CD4-positive, alpha-beta memory T cell (primary cell): ENCODE measurements around the gene GIPC2. TPM values are rescaled to one million over a fixed set of nuclear protein-coding genes. Genes with fewer than 3 reads are reported as not detected.

Experiments
- CTCF ChIA-PET: fragments of 350-600 bp; sonication (Branson Sonifier 250); formaldehyde crosslinking; loops from one replicate; lab custom pipeline; 2021; ENCODE audit warnings: inconsistent platforms; ENCODE audit not compliant: partially characterized antibody; lab: Charles Lee
- POLR2A ChIA-PET: fragments of 350-600 bp; sonication (Branson Sonifier 250); formaldehyde crosslinking; loops from one replicate; lab custom pipeline; 2021; ENCODE audit not compliant: partially characterized antibody; lab: Charles Lee
- DNase-seq, 5 donors: peaks; one replicate each; pipeline versions ENCODE4 v3.0.0 to v3.0.0-alpha.2; 2020 to 2022; ENCODE audit warnings: mixed read lengths in 1 of 5
- H3K27ac ChIP-seq: one replicate; pipeline ENCODE4 v1.7.0; 2013; ENCODE audit warnings: low read depth, low read length
- H3K27me3 ChIP-seq: 2 replicates; pipeline ENCODE4 v1.7.0; 2013; ENCODE audit warnings: mild to moderate bottlenecking, low read length, moderate library complexity; ENCODE audit not compliant: insufficient read depth
- H3K36me3 ChIP-seq: 2 replicates; pipeline ENCODE4 v1.7.0; 2013; ENCODE audit warnings: mild to moderate bottlenecking, low read length, moderate library complexity; ENCODE audit not compliant: insufficient read depth
- H3K4me1 ChIP-seq: 2 replicates; pipeline ENCODE4 v1.7.0; 2013; ENCODE audit warnings: mild to moderate bottlenecking, low read length, moderate library complexity; ENCODE audit not compliant: insufficient read depth
- H3K4me3 ChIP-seq, 2 donors: one replicate each; pipeline ENCODE4 v1.7.0; 2013; ENCODE audit warnings: low read length in 2 of 2, mild to moderate bottlenecking in 1 of 2
- H3K9me3 ChIP-seq, 2 donors: one replicate each; pipeline ENCODE4 v1.7.0; 2013; ENCODE audit warnings: low read length in 2 of 2, control low read depth in 1 of 2; ENCODE audit not compliant: control insufficient read depth in 1 of 2
- H3K27ac Mint-ChIP-seq, 7 donors: one replicate each; pipeline ENCODE4 v1.8.0; 2020 to 2021; ENCODE audit warnings: mixed read lengths in 7 of 7, mild to moderate bottlenecking in 6 of 7, inconsistent platforms in 3 of 7, moderate library complexity in 3 of 7
- H3K27me3 Mint-ChIP-seq, 2 donors: one replicate each; pipeline ENCODE4 v1.8.0; 2020 to 2021; ENCODE audit warnings: mixed read lengths in 2 of 2
- H3K36me3 Mint-ChIP-seq, 2 donors: one replicate each; pipeline ENCODE4 v1.8.0; 2020 to 2021; ENCODE audit warnings: mixed read lengths in 2 of 2, inconsistent platforms in 1 of 2, mild to moderate bottlenecking in 1 of 2
- H3K4me1 Mint-ChIP-seq, 4 donors: one replicate each; pipeline ENCODE4 v1.8.0; 2020 to 2021; ENCODE audit warnings: mixed read lengths in 4 of 4, mild to moderate bottlenecking in 1 of 4
- H3K4me3 Mint-ChIP-seq, 8 donors: one replicate each; pipeline ENCODE4 v1.8.0; 2020 to 2021; ENCODE audit warnings: mixed read lengths in 8 of 8, mild to moderate bottlenecking in 7 of 8, moderate library complexity in 6 of 8, inconsistent platforms in 3 of 8
- H3K9me3 Mint-ChIP-seq, 8 donors: one replicate each; pipeline ENCODE4 v1.8.0; 2020 to 2021; ENCODE audit warnings: mixed read lengths in 8 of 8, mild to moderate bottlenecking in 5 of 8, inconsistent platforms in 3 of 8, moderate library complexity in 1 of 8
- intact Hi-C: fragments of 100-400 bp; cut with micrococcal nuclease; formaldehyde crosslinking; loops from one replicate; pipeline ENCODE4 v1.15.1; 2023
- polyA plus RNA-seq, 2 donors: library from polyadenylated mRNA; unstranded; fragments of 300-500 nt; fragmentation: Illumina TruSeq; gene quantifications; one replicate each; pipeline ENCODE4 v1.2.3, GENCODE V29; 2021
- total RNA-seq, 2 experiments: library from RNA; stranded (reverse); gene quantifications; one replicate each; pipeline ENCODE4 v1.2.3, GENCODE V29; 2021

Gene GIPC2
- total and polyA plus RNA-seq, 4 experiments from 2014 or later, result 0.13 to 0.52 (median 0.30) TPM

DNA sequence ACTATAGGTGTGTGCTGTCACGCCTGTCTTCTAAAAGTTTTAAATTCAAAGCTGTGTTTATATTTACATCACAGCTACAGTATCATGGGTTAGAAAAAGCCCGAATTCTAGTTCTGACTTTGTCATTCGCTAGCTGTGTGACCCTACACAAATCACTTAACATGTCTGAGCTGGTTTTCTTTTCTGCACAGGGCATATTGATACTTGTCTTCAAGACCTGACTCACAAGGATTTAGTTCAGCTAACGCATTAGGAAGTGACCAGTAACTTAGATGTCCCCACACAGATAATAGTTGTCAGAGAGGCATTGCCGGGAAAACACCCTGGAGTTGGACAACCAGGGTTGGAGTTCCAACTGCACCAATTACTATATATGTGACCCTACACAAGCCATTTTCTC, 25.9 kb downstream of the GIPC2 start:
- no peak for DNase-seq
- no peaks in the 10 kb centered on the region for H3K4me1 Mint-ChIP-seq
- ChIA-PET POLR2A (no interaction called here), CTCF (no interaction called here)
- H3K27ac ChIP-seq, result no peak overlapping the region
- H3K36me3 Mint-ChIP-seq, result no peaks in the 10 kb centered on the region
- no peaks in the 10 kb centered on the region for H3K4me1 ChIP-seq
- peaks cover 5 to 13% of the 10 kb centered on the region in 2 donors for H3K27me3 Mint-ChIP-seq
- H3K4me3 Mint-ChIP-seq, result no peak overlapping the region
- no peaks in the 10 kb centered on the region for H3K9me3 Mint-ChIP-seq
- no peaks in the 10 kb centered on the region for H3K9me3 ChIP-seq
- intact Hi-C loops, result no loop called here
- H3K4me3 ChIP-seq, result no peak overlapping the region
- H3K36me3 ChIP-seq, result no peaks in the 10 kb centered on the region
- H3K27ac Mint-ChIP-seq, result peak overlapping the region in 1 of 7 donors; percentile 16
- no peaks in the 10 kb centered on the region for H3K27me3 ChIP-seq

DNA sequence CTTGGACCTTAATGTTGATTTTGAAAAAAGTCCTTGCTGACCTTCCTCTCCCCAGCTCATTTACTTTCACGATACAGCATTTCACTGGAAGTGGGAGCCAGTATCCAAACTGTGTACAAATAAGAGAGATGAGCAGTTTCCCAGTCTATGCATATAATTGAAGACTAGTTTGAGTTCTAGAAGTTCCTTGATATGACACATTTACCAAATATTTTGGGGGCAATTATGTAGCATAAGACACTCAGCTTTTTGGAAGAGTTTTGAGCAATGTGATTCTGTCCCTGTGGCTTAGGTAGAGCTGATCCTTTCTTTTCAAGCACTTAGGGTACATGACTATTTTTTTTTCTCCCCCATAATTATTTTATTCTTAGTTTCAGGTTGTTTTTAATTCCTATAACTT, 26.4 kb downstream of the GIPC2 start:
- Histone ChIP-seq H3K36me3 (no peaks in the 10 kb centered on the region), H3K4me3 (no peak overlapping the region), H3K27me3 (no peaks in the 10 kb centered on the region), H3K9me3 (no peaks in the 10 kb centered on the region), H3K4me1 (no peaks in the 10 kb centered on the region), H3K27ac (no peak overlapping the region)
- no peak overlapping the region for H3K4me3 Mint-ChIP-seq
- DNase-seq, result no peak
- no peaks in the 10 kb centered on the region for H3K9me3 Mint-ChIP-seq
- H3K27ac Mint-ChIP-seq, result no peak overlapping the region
- CTCF ChIA-PET, result no interaction called here
- H3K4me1 Mint-ChIP-seq, result no peaks in the 10 kb centered on the region
- POLR2A ChIA-PET, result no interaction called here
- intact Hi-C loops, result no loop called here
- H3K36me3 Mint-ChIP-seq, result no peaks in the 10 kb centered on the region
- peaks cover 5 to 12% of the 10 kb centered on the region in 2 donors for H3K27me3 Mint-ChIP-seq

DNA sequence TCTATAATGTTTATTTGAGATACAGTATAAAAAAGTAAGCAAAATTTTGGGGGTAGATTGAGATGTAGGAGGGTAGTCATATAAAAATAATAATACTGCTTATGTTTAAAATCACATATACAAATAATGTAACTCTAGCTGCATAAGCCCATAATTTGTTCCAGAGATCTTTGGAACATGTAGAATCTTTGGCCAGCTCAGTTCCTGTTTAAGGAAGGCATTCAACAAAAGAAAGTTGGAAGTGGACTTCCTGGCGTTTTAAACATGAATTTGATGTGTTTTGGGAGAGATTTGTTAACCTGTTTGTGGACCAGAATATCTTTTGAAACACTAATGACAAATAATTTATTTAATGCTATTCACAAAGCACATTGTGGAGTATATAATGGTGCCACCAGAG, 27.7 kb downstream of the GIPC2 start:
- Mint-ChIP-seq H3K4me1 (no peaks in the 10 kb centered on the region), H3K4me3 (no peak overlapping the region), H3K36me3 (no peaks in the 10 kb centered on the region), H3K9me3 (no peaks in the 10 kb centered on the region), H3K27ac (no peak overlapping the region), H3K27me3 (peaks cover 3 to 9% of the 10 kb centered on the region in 2 donors)
- H3K27ac ChIP-seq, result no peak overlapping the region
- no peak for DNase-seq
- H3K27me3 ChIP-seq, result no peaks in the 10 kb centered on the region
- ChIA-PET POLR2A (no interaction called here), CTCF (no interaction called here)
- H3K4me1 ChIP-seq, result no peaks in the 10 kb centered on the region
- intact Hi-C loops, result no loop called here
- H3K9me3 ChIP-seq, result no peaks in the 10 kb centered on the region
- no peak overlapping the region for H3K4me3 ChIP-seq
- H3K36me3 ChIP-seq, result no peaks in the 10 kb centered on the region

DNA sequence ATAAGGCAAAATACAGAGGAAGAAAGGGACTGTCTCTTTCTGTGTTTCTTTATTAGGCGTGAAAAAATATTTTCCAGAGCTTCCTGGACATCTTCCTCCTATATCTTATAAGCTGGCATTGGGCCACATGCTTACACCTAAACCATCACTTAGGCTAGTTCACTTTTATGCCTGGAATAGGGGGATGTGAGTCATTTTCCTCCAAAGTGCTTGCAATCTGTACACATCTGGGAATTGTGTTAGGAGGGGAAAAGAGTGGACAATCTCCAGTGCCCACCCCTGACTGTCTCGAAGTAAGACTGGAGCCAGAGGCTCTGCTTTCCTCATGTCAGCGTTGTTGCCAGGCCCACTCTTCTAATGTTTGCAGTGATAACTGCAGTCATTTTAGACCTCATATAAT, 29.9 kb downstream of the GIPC2 start:
- H3K4me3 Mint-ChIP-seq, result no peak overlapping the region
- H3K9me3 Mint-ChIP-seq, result no peaks in the 10 kb centered on the region
- H3K9me3 ChIP-seq, result no peaks in the 10 kb centered on the region
- no peak overlapping the region for H3K27ac Mint-ChIP-seq
- no peak for DNase-seq
- POLR2A ChIA-PET, result no interaction called here
- H3K4me1 Mint-ChIP-seq, result peaks cover 7 to 16% (median 10%) of the 10 kb centered on the region in 4 donors
- intact Hi-C loops, result no loop called here
- no peaks in the 10 kb centered on the region for H3K36me3 ChIP-seq
- no peaks in the 10 kb centered on the region for H3K36me3 Mint-ChIP-seq
- H3K4me3 ChIP-seq, result no peak overlapping the region
- CTCF ChIA-PET, result no interaction called here
- H3K27me3 ChIP-seq, result no peaks in the 10 kb centered on the region
- peaks cover 7% of the 10 kb centered on the region for H3K4me1 ChIP-seq
- peaks cover 3 to 5% of the 10 kb centered on the region in 2 donors for H3K27me3 Mint-ChIP-seq
- no peak overlapping the region for H3K27ac ChIP-seq

DNA sequence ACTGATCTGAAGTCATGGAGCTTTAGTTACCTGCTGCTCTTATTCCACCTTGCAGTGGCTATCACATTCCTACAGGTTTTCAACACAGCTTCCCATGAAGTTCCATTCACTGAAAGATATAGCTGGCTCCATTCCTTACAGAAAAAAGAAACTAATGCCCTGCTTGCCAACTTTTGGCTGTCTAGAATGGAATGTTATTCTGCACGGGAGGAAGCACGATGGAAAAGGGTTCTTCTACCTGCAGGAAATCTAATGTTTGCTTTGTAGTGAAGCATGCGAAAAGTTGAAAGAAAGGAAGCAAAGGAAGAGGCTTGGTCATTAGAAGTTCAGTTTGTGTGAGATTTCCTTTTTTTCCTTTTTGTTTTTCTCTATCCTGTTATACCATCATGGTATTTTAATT, 32.6 kb downstream of the GIPC2 start:
- intact Hi-C loops, result no loop called here
- peaks cover 10 to 24% (median 16%) of the 10 kb centered on the region in 4 donors for H3K4me1 Mint-ChIP-seq
- Histone ChIP-seq H3K9me3 (no peaks in the 10 kb centered on the region), H3K4me1 (peaks cover 7% of the 10 kb centered on the region), H3K4me3 (no peak overlapping the region), H3K27ac (no peak overlapping the region), H3K36me3 (no peaks in the 10 kb centered on the region), H3K27me3 (no peaks in the 10 kb centered on the region)
- no peak for DNase-seq
- no peaks in the 10 kb centered on the region for H3K36me3 Mint-ChIP-seq
- H3K9me3 Mint-ChIP-seq, result no peaks in the 10 kb centered on the region
- ChIA-PET CTCF (interaction anchor here (1.0 to 2.3 kb wide), 2 partner anchors 19 to 53 kb away, joined by 3 to 6 read pairs; no protein-coding TSS in a partner anchor), POLR2A (no interaction called here)
- H3K4me3 Mint-ChIP-seq, result no peak overlapping the region
- H3K27me3 Mint-ChIP-seq, result no peaks in the 10 kb centered on the region
- H3K27ac Mint-ChIP-seq, result no peak overlapping the region

DNA sequence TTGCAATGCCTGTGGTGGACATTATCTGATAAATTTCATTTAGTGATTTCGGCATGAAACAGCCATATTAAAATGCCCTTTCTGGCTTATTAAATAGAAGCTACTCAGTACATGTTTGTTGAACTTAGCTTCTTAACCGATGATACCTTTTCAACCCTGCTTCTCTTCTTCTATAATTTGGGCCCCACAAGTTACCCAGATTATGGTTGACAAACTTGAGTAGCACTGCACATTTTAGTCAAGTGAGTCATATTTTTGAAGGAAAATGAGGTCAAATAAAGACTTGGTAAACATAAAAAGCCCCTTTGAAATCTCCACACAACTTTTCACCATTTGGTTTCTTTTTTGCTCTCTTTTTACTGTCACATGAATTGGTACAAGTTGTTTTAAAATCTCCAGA, 33.8 kb downstream of the GIPC2 start:
- intact Hi-C loops, result no loop called here
- Mint-ChIP-seq H3K27me3 (no peaks in the 10 kb centered on the region), H3K9me3 (peaks cover 0 to under 1% (median 0%) of the 10 kb centered on the region in 8 donors), H3K4me1 (peaks cover 10 to 24% (median 16%) of the 10 kb centered on the region in 4 donors), H3K4me3 (peak overlapping the region in 2 of 8 donors; percentile 36 to 53), H3K27ac (peak overlapping the region in 4 of 7 donors; percentile 3 to 38 (median 16)), H3K36me3 (peaks cover 0 to under 1% of the 10 kb centered on the region in 2 donors)
- POLR2A ChIA-PET, result interaction anchor here (1.0 kb wide), 1 partner anchor 75 kb away, joined by 3 read pairs; the partner anchor contains the start of gene DNAJB4
- Histone ChIP-seq H3K27ac (no peak overlapping the region), H3K27me3 (no peaks in the 10 kb centered on the region), H3K9me3 (no peaks in the 10 kb centered on the region), H3K4me3 (no peak overlapping the region), H3K36me3 (no peaks in the 10 kb centered on the region), H3K4me1 (peaks cover 7% of the 10 kb centered on the region)
- DNase-seq, result peak in 1 of 5 donors; percentile 1
- CTCF ChIA-PET, result interaction anchor here (2.3 kb wide), 1 partner anchor 51 kb away, joined by 6 read pairs; no protein-coding TSS in a partner anchor

DNA sequence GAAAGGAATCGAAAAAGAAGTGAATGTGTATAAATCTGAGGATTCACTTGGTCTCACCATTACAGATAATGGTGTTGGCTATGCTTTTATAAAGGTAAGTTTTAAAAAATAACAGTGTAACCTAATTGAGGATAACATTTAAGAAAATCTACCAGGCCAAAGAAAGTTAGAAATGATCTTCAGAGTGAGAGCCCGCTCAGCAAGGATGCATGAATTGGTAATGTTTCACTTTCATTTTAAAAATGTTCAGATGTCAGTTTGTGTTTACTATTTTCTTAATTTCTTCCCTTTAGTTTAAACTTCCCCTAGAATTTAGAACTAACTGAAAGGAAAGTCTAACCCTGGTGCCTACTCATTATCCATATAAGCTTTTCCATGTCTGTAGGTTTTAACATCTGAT, 35.0 kb downstream of the GIPC2 start:
- peak overlapping the region in 1 of 2 donors; percentile 11 for H3K4me3 ChIP-seq
- peaks cover 2 to 12% (median 7%) of the 10 kb centered on the region in 8 donors for H3K9me3 Mint-ChIP-seq
- intact Hi-C loops, result no loop called here

More for the DNA sequence above, 35.0 kb downstream of the GIPC2 start:
- Mint-ChIP-seq H3K27me3 (peaks cover 0 to 3% of the 10 kb centered on the region in 2 donors), H3K27ac (peak overlapping the region in 6 of 7 donors; percentile 7 to 84 (median 76)), H3K36me3 (peaks cover 6 to 8% of the 10 kb centered on the region in 2 donors), H3K4me1 (peaks cover 10 to 24% (median 16%) of the 10 kb centered on the region in 4 donors), H3K4me3 (peak overlapping the region; percentile 6 to 81 (median 67))
- CTCF ChIA-PET, result no interaction called here
- Histone ChIP-seq H3K36me3 (no peaks in the 10 kb centered on the region), H3K9me3 (no peaks in the 10 kb centered on the region), H3K4me1 (peaks cover 7% of the 10 kb centered on the region), H3K27me3 (no peaks in the 10 kb centered on the region), H3K27ac (no peak overlapping the region)
- DNase-seq, result no peak
- POLR2A ChIA-PET, result no interaction called here
